HG03354 (cell line): ENCODE results near the gene SUPT4H1.

Experiments used
- ATAC-seq: cut with Tn5 transposase; IDR thresholded peaks from one replicate; pipeline ENCODE4 v1.9.1; 2021; ENCODE audit warnings: mild to moderate bottlenecking; ENCODE audit not compliant: unreplicated experiment, poor library complexity, severe bottlenecking

The SUPT4H1 gene

GRCh38 chr17:58381124-58382035, 29.4 kb upstream of the SUPT4H1 start:
- ATAC-seq: no peak

GRCh38 chr17:58380207-58381123, 28.5 kb upstream of the SUPT4H1 start:
- no peak for ATAC-seq

- ATAC-seq: no peak
Measured at GRCh38 chr17:58379511-58379824, 27.5 kb upstream of the SUPT4H1 start.

- ATAC-seq: no peak
Measured at GRCh38 chr17:58378733-58379510, 26.9 kb upstream of the SUPT4H1 start.

GRCh38 chr17:58377661-58378060, 25.7 kb upstream of the SUPT4H1 start:
- no peak for ATAC-seq

- ATAC-seq: no peak
Measured at GRCh38 chr17:58377093-58377601, 25.1 kb upstream of the SUPT4H1 start.

GRCh38 chr17:58376472-58377000, 24.5 kb upstream of the SUPT4H1 start:
- ATAC-seq: no peak

- no peak for ATAC-seq
Measured at GRCh38 chr17:58375811-58376210, 23.8 kb upstream of the SUPT4H1 start.

GRCh38 chr17:58375256-58375655, 23.3 kb upstream of the SUPT4H1 start:
- ATAC-seq: no peak

GRCh38 chr17:58373923-58374322, 21.9 kb upstream of the SUPT4H1 start:
- no peak for ATAC-seq

- ATAC-seq: no peak
Measured at GRCh38 chr17:58373003-58373402, 21.0 kb upstream of the SUPT4H1 start.

GRCh38 chr17:58371300-58371950, 19.4 kb upstream of the SUPT4H1 start:
- no peak for ATAC-seq

GRCh38 chr17:58370716-58371115, 18.7 kb upstream of the SUPT4H1 start:
- no peak for ATAC-seq

GRCh38 chr17:58370309-58370708, 18.3 kb upstream of the SUPT4H1 start:
- no peak for ATAC-seq

GRCh38 chr17:58369214-58370031, 17.4 kb upstream of the SUPT4H1 start:
- ATAC-seq: no peak

- no peak for ATAC-seq
Measured at GRCh38 chr17:58368860-58369213, 16.8 kb upstream of the SUPT4H1 start.

- no peak for ATAC-seq
Measured at GRCh38 chr17:58367461-58367860, 15.5 kb upstream of the SUPT4H1 start.

GRCh38 chr17:58365980-58366595, 14.1 kb upstream of the SUPT4H1 start:
- ATAC-seq: no peak
